GM12878 (cell line): ENCODE measurements around the gene COL23A1. TPM values are rescaled to one million over a fixed set of nuclear protein-coding genes. Genes with fewer than 3 reads are reported as not detected.

ENCODE experiments used
- ATAC-seq: fragments of 200-7000 bp; cut with Tn5 transposase; 3 replicates; pipeline ENCODE4 v1.9.1; 2020; ENCODE audit warnings: mild to moderate bottlenecking, moderate library complexity
- BruUV-seq: library from RNA; stranded (reverse); fragments of 400-500 nt; replicated peaks from 2 replicates; lab custom pipeline; 2021; lab: Mats Ljungman, UMichigan
- CTCF ChIA-PET: fragments of 300-600 bp; sonication (Branson Sonifier 250); formaldehyde crosslinking; extraction: SDS; loops from one replicate; lab custom pipeline; 2021; ENCODE audit warnings: inconsistent platforms; lab: Yijun Ruan, JAX
- POLR2A ChIA-PET: fragments of 350-600 bp; formaldehyde crosslinking; extraction: SDS; loops from one replicate; lab custom pipeline; 2021; ENCODE audit warnings: inconsistent platforms; lab: Charles Lee
- RAD21 ChIA-PET: fragments of 300-600 bp; sonication (Branson Sonifier 250); formaldehyde crosslinking; loops from one replicate; lab custom pipeline; 2023; ENCODE audit warnings: antibody characterized with exemption; ENCODE audit not compliant: unreplicated experiment; lab: Charles Lee
- SMC1A ChIA-PET: fragments of 300-600 bp; sonication (Branson Sonifier 250); formaldehyde crosslinking; loops from one replicate; lab custom pipeline; 2023; ENCODE audit not compliant: unreplicated experiment, uncharacterized antibody; lab: Charles Lee
- DNase-seq: peaks from one replicate; pipeline ENCODE4 v3.0.0-alpha.2; 2011; ENCODE audit warnings: low read depth, low spot score
- FAIRE-seq: peaks from 3 replicates; lab custom pipeline; 2011; peaks lifted over from hg19 to GRCh38; lab: Jason Lieb, UNC
- H2AFZ ChIP-seq: 2 replicates; pipeline ENCODE4 v1.6.0; 2011; ENCODE audit warnings: low read depth, low read length, control low read depth; ENCODE audit not compliant: control insufficient read depth
- H3K27ac ChIP-seq: 2 replicates; pipeline ENCODE4 v1.5.1; 2011; ENCODE audit warnings: control low read depth; ENCODE audit not compliant: control insufficient read depth, insufficient read depth
- H3K27me3 ChIP-seq, 2 experiments: replicated peaks in 1 of 2; 2 replicates each; pipeline versions ENCODE4 v1.6.0 to v1.6.1; 2011; ENCODE audit warnings: low read length in 1 of 2; ENCODE audit not compliant: control insufficient read depth in 2 of 2, insufficient read depth in 2 of 2
- H3K36me3 ChIP-seq, 2 experiments: 2 replicates each; pipeline ENCODE4 v1.5.1; 2011; ENCODE audit warnings: low read length in 1 of 2; ENCODE audit not compliant: control insufficient read depth in 2 of 2, insufficient read depth in 2 of 2
- H3K4me1 ChIP-seq: 2 replicates; pipeline ENCODE4 v1.6.1; 2011; ENCODE audit warnings: mild to moderate bottlenecking, low read length, moderate library complexity, mixed read lengths; ENCODE audit not compliant: control insufficient read depth, insufficient read depth
- H3K4me2 ChIP-seq: 2 replicates; pipeline ENCODE4 v1.6.0; 2011; ENCODE audit warnings: control low read depth; ENCODE audit not compliant: control insufficient read depth, insufficient read depth
- H3K4me3 ChIP-seq: fragments of 200-600 bp; sonication (generic); 2 replicates; pipeline ENCODE4 v1.5.1; 2016
- H3K79me2 ChIP-seq: 2 replicates; pipeline ENCODE4 v1.6.0; 2011; ENCODE audit warnings: low read length; ENCODE audit not compliant: control insufficient read depth, insufficient read depth
- H3K9ac ChIP-seq: 2 replicates; pipeline ENCODE4 v1.8.0; 2011; ENCODE audit warnings: low read length, control low read depth, mixed read lengths; ENCODE audit not compliant: control insufficient read depth, insufficient read depth
- H3K9me3 ChIP-seq: replicated peaks from 3 replicates; pipeline ENCODE4 v1.5.1; 2011; ENCODE audit warnings: mild to moderate bottlenecking, low read length; ENCODE audit not compliant: control insufficient read depth, insufficient read depth
- H4K20me1 ChIP-seq: 2 replicates; pipeline ENCODE4 v1.6.0; 2011; ENCODE audit not compliant: control insufficient read depth, insufficient read depth
- CEBPZ ChIP-seq: fragments of 150-350 bp; IDR thresholded peaks from 2 replicates; pipeline ENCODE4 v1.6.1; 2016; ENCODE audit warnings: low read depth, low read length
- CHD2 ChIP-seq: IDR thresholded peaks from 2 replicates; pipeline ENCODE4 v1.6.1; 2011; ENCODE audit warnings: low read depth, low read length, improper control_type of control experiment, borderline replicate concordance
- HDAC2 ChIP-seq: fragments of 200-600 bp; sonication (generic); IDR thresholded peaks from 2 replicates; pipeline ENCODE4 v1.6.1; 2017
- MTA2 ChIP-seq: fragments of 450-650 bp; IDR thresholded peaks from 2 replicates; pipeline ENCODE4 v1.6.1; 2016; ENCODE audit warnings: low read depth, mild to moderate bottlenecking, moderate library complexity
- MYB ChIP-seq: fragments of 150-350 bp; IDR thresholded peaks from 2 replicates; pipeline ENCODE4 v1.6.1; 2014; ENCODE audit warnings: mild to moderate bottlenecking, low read depth, low read length, borderline replicate concordance
- NFYA ChIP-seq: IDR thresholded peaks from 2 replicates; pipeline ENCODE4 v1.6.1; 2011; ENCODE audit warnings: low read depth, mild to moderate bottlenecking, low read length, improper control_type of control experiment, borderline replicate concordance
- RFX5 ChIP-seq: IDR thresholded peaks from 2 replicates; pipeline ENCODE4 v1.6.1; 2011; ENCODE audit warnings: low read depth, low read length, improper control_type of control experiment
- SRF ChIP-seq, 2 experiments: IDR thresholded peaks; 2 replicates each; pipeline ENCODE4 v1.6.1; 2011; ENCODE audit warnings: low read depth in 2 of 2, low read length in 2 of 2, mild to moderate bottlenecking in 1 of 2, moderate library complexity in 1 of 2
- ZBTB33 ChIP-seq: fragments of 450-650 bp; IDR thresholded peaks from 2 replicates; pipeline ENCODE4 v1.6.1; 2017; ENCODE audit warnings: mild to moderate bottlenecking
- ZBTB4 ChIP-seq: fragments of 450-650 bp; formaldehyde crosslinking; IDR thresholded peaks from 2 replicates; pipeline ENCODE4 v1.4.0; 2022; ENCODE audit warnings: mild to moderate bottlenecking, moderate library complexity
- ZNF207 ChIP-seq: fragments of 450-650 bp; IDR thresholded peaks from 2 replicates; pipeline ENCODE4 v1.6.1; 2014; ENCODE audit warnings: antibody characterized with exemption, mild to moderate bottlenecking, borderline replicate concordance
- WGBS: methylation state at CpG from one replicate; pipeline ENCODE4 v1.1.6; 2016; ENCODE audit warnings: low lambda C conversion rate; ENCODE audit not compliant: insufficient replicate concordance, insufficient coverage; ENCODE audit errors: missing lambda C conversion rate; 5-methylcytosine and 5-hydroxymethylcytosine counted together
- in situ Hi-C: fragments of 300-500 bp; cut with MboI; formaldehyde crosslinking; loops from 9 replicates; pipeline ENCODE4 v1.14.3; 2018; ENCODE audit warnings: mixed read lengths
- intact Hi-C: fragments of 100-400 bp; cut with micrococcal nuclease; formaldehyde crosslinking; loops from one replicate; pipeline ENCODE4 v1.14.2; 2022; ENCODE audit not compliant: unreplicated experiment
- polyA plus RNA-seq, 11 experiments: library from polyadenylated mRNA; depleted of rRNA in 4 of 11; unstranded in 6 of 11; stranded (reverse) in 5 of 11; fragments of >200 nt; fragmentation: Nextera tagmentation in 4 of 11; fragmentation: Illumina TruSeq in 1 of 11; extraction: Ambion mirVana in 4 of 11; extraction: Trizol in 1 of 11; gene quantifications; 1 replicate in 1 of 11; 2 replicates in 10 of 11; pipeline versions ENCODE4 v1.2.1 to v1.2.3, GENCODE V29; 2011 to 2016; ENCODE audit warnings: inconsistent platforms in 2 of 11, missing spikeins in 2 of 11, low read depth in 1 of 11
- total RNA-seq, 4 experiments: library from RNA; depleted of rRNA in 3 of 4; stranded (reverse); fragments of >200 nt in 3 of 4; fragmentation: Illumina TruSeq in 1 of 4; extraction: Trizol in 1 of 4; gene quantifications; 2 replicates each; pipeline versions ENCODE4 v1.2.1 to v1.2.3, GENCODE V29; 2013 to 2021

Gene COL23A1
- total and polyA plus RNA-seq, 10 of the 15 experiments (the other 5 are each of a cell fraction or from before 2014, with no cell fraction given), result 0.03 to 0.83 (median 0.09) TPM; not detected in 5

- no peak for TF ChIP-seq ZBTB4
- no peak for TF ChIP-seq NFYA
- no peak for TF ChIP-seq ZNF207
- TF ChIP-seq CHD2, result no peak
These were observed 229.8 kb downstream of the COL23A1 start (continued) for GRCh38 chr5:178360222-178360925.

GRCh38 chr5:178359738-178360137 lies 230.5 kb downstream of the COL23A1 start:
- CTCF ChIA-PET, result no interaction called here

More at GRCh38 chr5:178359738-178360137, 230.5 kb downstream of the COL23A1 start:
- no peaks in the 10 kb centered on the region for H3K9me3 ChIP-seq
- H3K9ac ChIP-seq, result no peak overlapping the region
- no peak overlapping the region for H3K27ac ChIP-seq
- ChIA-PET SMC1A (no interaction called here), RAD21 (no interaction called here), POLR2A (no interaction called here)
- no peak overlapping the region for H2AFZ ChIP-seq
- BruUV-seq, result no TSS peak
- intact Hi-C loops, result no loop called here
- no peaks in the 10 kb centered on the region for H3K27me3 ChIP-seq
- in situ Hi-C loops, result no loop called here
- 37% methylated on average over 9 of the region's 9 CpGs for WGBS
- no peak overlapping the region for H3K4me3 ChIP-seq
- H3K36me3 ChIP-seq, result no peaks in the 10 kb centered on the region
- H3K4me1 ChIP-seq, result no peaks in the 10 kb centered on the region
- no peaks in the 10 kb centered on the region for H3K79me2 ChIP-seq
- ATAC-seq, result no peak
- no peak for DNase-seq
- FAIRE-seq, result no peak
- no peaks in the 10 kb centered on the region for H4K20me1 ChIP-seq
- TF ChIP-seq HDAC2 (no peak), SRF (IDR thresholded peaks at IDR 0.05; ENCODE audit: low read depth in 2 of 2, low read length in 2 of 2) (no peak), MYB (no peak), ZBTB33 (no peak), NFYA (no peak), RFX5 (no peak), CEBPZ (no peak), MTA2 (no peak)
- H3K4me2 ChIP-seq, result no peak overlapping the region
